HCT116 (cell line): ENCODE measurements around the gene ANKRD6. TPM values are rescaled to one million over a fixed set of nuclear protein-coding genes. Genes with fewer than 3 reads are reported as not detected.

Experiments used
- ATAC-seq: fragments of 200-7000 bp; cut with Tn5 transposase; 2 replicates; pipeline ENCODE4 v1.9.1; 2020; ENCODE audit warnings: mild to moderate bottlenecking, moderate library complexity
- BruUV-seq: library from RNA; stranded (reverse); fragments of 400-500 nt; replicated peaks from 2 replicates; lab custom pipeline; 2021; lab: Mats Ljungman, UMichigan
- CTCF ChIA-PET: fragments of 300-600 bp; sonication (Branson Sonifier 250); formaldehyde crosslinking; loops from one replicate; lab custom pipeline; 2021; ENCODE audit warnings: antibody characterized with exemption; lab: Charles Lee
- POLR2A ChIA-PET: fragments of 300-600, 350-600 bp; sonication (Branson Sonifier 250); formaldehyde crosslinking; loops from one replicate; lab custom pipeline; 2021; ENCODE audit warnings: antibody characterized with exemption; lab: Charles Lee
- RAD21 ChIA-PET, 2 experiments: fragments of 300-600 bp; sonication (Branson Sonifier 250); formaldehyde crosslinking; loops; one replicate each; lab custom pipeline; 2023; ENCODE audit warnings: low total read pairs in 2 of 2; ENCODE audit not compliant: uncharacterized antibody in 2 of 2, unreplicated experiment in 2 of 2, low non-redundant PET in 1 of 2; lab: Charles Lee
- DNase-seq: peaks from one replicate; pipeline ENCODE4 v3.0.0-alpha.2; 2010; ENCODE audit warnings: low read depth, low spot score
- H2AFZ ChIP-seq: fragments of 200-600 bp; shearing (Covaris generic), sonication (generic); 2 replicates; pipeline ENCODE4 v1.6.1; 2017; ENCODE audit warnings: low read depth, mixed run types, mixed read lengths, antibody characterized with exemption, low read length; ENCODE audit not compliant: poor library complexity, severe bottlenecking
- H3K27ac ChIP-seq: 2 replicates; pipeline ENCODE4 v1.5.1; 2012; ENCODE audit warnings: low read depth, low read length
- H3K27me3 ChIP-seq: fragments of 200-600 bp; sonication (generic); 2 replicates; pipeline ENCODE4 v1.6.1; 2016; ENCODE audit warnings: mixed run types, low read length, mixed read lengths; ENCODE audit not compliant: insufficient read depth
- H3K36me3 ChIP-seq, 2 experiments: fragments of 200-500 bp in 1 of 2; fragments of 200-600 bp in 1 of 2; sonication (Bioruptor generic) in 1 of 2; sonication (generic) in 1 of 2; 2 replicates each; pipeline versions ENCODE4 v1.5.1 to v1.6.1; 2014 to 2016; ENCODE audit warnings: low read length in 2 of 2, inconsistent platforms in 1 of 2, mixed read lengths in 1 of 2, mixed run types in 1 of 2; ENCODE audit not compliant: insufficient read depth in 2 of 2, control insufficient read depth in 1 of 2
- H3K4me1 ChIP-seq, 2 experiments: fragments of 200-600 bp in 1 of 2; sonication (generic) in 1 of 2; 2 replicates each; pipeline versions ENCODE4 v1.5.1 to v1.6.1; 2012 to 2017; ENCODE audit warnings: low read length in 2 of 2, inconsistent platforms in 1 of 2, mild to moderate bottlenecking in 1 of 2, mixed read lengths in 1 of 2, mixed run types in 1 of 2, moderate library complexity in 1 of 2; ENCODE audit not compliant: insufficient read depth in 2 of 2, control insufficient read depth in 1 of 2
- H3K4me2 ChIP-seq: fragments of 200-600 bp; sonication (generic); 2 replicates; pipeline ENCODE4 v1.6.1; 2017; ENCODE audit warnings: mixed run types, low read length, mixed read lengths
- H3K4me3 ChIP-seq, 2 experiments: fragments of 200-600 bp in 1 of 2; sonication (generic) in 1 of 2; replicated peaks in 1 of 2; 2 replicates each; pipeline ENCODE4 v1.5.1; 2011 to 2016; ENCODE audit warnings: low read length in 2 of 2, control low read depth in 1 of 2, low read depth in 1 of 2, mild to moderate bottlenecking in 1 of 2, mixed read lengths in 1 of 2, mixed run types in 1 of 2
- H3K79me2 ChIP-seq: fragments of 200-600 bp; sonication (generic); 2 replicates; pipeline ENCODE4 v1.6.1; 2017; ENCODE audit warnings: mild to moderate bottlenecking, mixed run types, low read length, moderate library complexity, mixed read lengths; ENCODE audit not compliant: insufficient read depth
- H3K9ac ChIP-seq: fragments of 200-600 bp; sonication (generic); 2 replicates; pipeline ENCODE4 v1.6.1; 2016; ENCODE audit warnings: low read length, mixed read lengths
- H3K9me2 ChIP-seq: fragments of 200-600 bp; sonication (generic), shearing (Covaris generic); 2 replicates; pipeline ENCODE4 v1.6.1; 2017; ENCODE audit warnings: mixed run types, mild to moderate bottlenecking, moderate library complexity; ENCODE audit not compliant: insufficient read depth
- H3K9me3 ChIP-seq, 2 experiments: fragments of 200-500 bp in 1 of 2; fragments of 200-600 bp in 1 of 2; sonication (Bioruptor generic) in 1 of 2; sonication (generic) in 1 of 2; 2 replicates each; pipeline ENCODE4 v1.6.1; 2014 to 2017; ENCODE audit warnings: low read length in 2 of 2, mixed read lengths in 2 of 2, inconsistent platforms in 1 of 2, low read depth in 1 of 2, mild to moderate bottlenecking in 1 of 2, mixed run types in 1 of 2, moderate library complexity in 1 of 2; ENCODE audit not compliant: control insufficient read depth in 1 of 2, insufficient read depth in 1 of 2
- H4K20me1 ChIP-seq: fragments of 200-600 bp; sonication (generic), shearing (Covaris generic); 2 replicates; pipeline ENCODE4 v1.6.1; 2017; ENCODE audit warnings: mixed run types, mild to moderate bottlenecking, moderate library complexity; ENCODE audit not compliant: insufficient read depth
- CBX3 ChIP-seq: IDR thresholded peaks from 2 replicates; pipeline ENCODE4 v1.6.1; 2012; ENCODE audit warnings: low read depth
- EZH2 ChIP-seq: fragments of 200-600 bp; sonication (generic); IDR thresholded peaks from 2 replicates; pipeline ENCODE4 v1.6.1; 2017; ENCODE audit warnings: antibody characterized with exemption, mixed run types
- FOSL1 ChIP-seq: IDR thresholded peaks from 2 replicates; pipeline ENCODE4 v1.6.1; 2012; ENCODE audit warnings: low read depth
- POLR2A ChIP-seq: IDR thresholded peaks from 2 replicates; pipeline ENCODE4 v1.7.0; 2011; ENCODE audit warnings: borderline replicate concordance; ENCODE audit not compliant: insufficient read depth, insufficient read length; ENCODE audit errors: extremely low read depth
- POLR2AphosphoS5 ChIP-seq: IDR thresholded peaks from 2 replicates; pipeline ENCODE4 v1.6.1; 2011; ENCODE audit warnings: mild to moderate bottlenecking, low read depth, low read length, moderate library complexity
- SIN3A ChIP-seq: IDR thresholded peaks from 2 replicates; pipeline ENCODE4 v1.6.1; 2012; ENCODE audit warnings: low read depth
- SP1 ChIP-seq: IDR thresholded peaks from 2 replicates; pipeline ENCODE4 v1.6.1; 2012; ENCODE audit warnings: low read depth
- SRF ChIP-seq: IDR thresholded peaks from 2 replicates; pipeline ENCODE4 v1.6.1; 2012; ENCODE audit warnings: low read depth
- TCF7L2 ChIP-seq: IDR thresholded peaks from 2 replicates; pipeline ENCODE4 v1.7.0; 2011; ENCODE audit warnings: borderline replicate concordance, inconsistent platforms; ENCODE audit not compliant: insufficient read depth, insufficient read length; ENCODE audit errors: extremely low read depth
- YY1 ChIP-seq: IDR thresholded peaks from 2 replicates; pipeline ENCODE4 v1.6.1; 2011; ENCODE audit warnings: low read length, low read depth, moderate library complexity, mild to moderate bottlenecking; ENCODE audit not compliant: insufficient replicate concordance; ENCODE audit errors: extremely low read depth
- ZFX ChIP-seq: fragments of 450-650 bp; IDR thresholded peaks from 2 replicates; pipeline ENCODE4 v1.6.1; 2017
- ZNF274 ChIP-seq: fragments of 200-500 bp; sonication (Bioruptor generic); IDR thresholded peaks from 2 replicates; pipeline ENCODE4 v1.6.1; 2014; ENCODE audit warnings: mild to moderate bottlenecking, low read depth, low read length, inconsistent platforms
- intact Hi-C: fragments of 100-400 bp; cut with micrococcal nuclease; formaldehyde crosslinking; loops from 2 replicates; pipeline ENCODE4 v1.10.0; 2022
- total RNA-seq: library from RNA; stranded (reverse); gene quantifications from one replicate; pipeline ENCODE4 v1.2.1, GENCODE V29; 2021; ENCODE audit not compliant: unreplicated experiment
- TF ChIP-seq, protein P1 (sequence below): IDR thresholded peaks from 2 replicates; pipeline ENCODE4 v1.6.1; 2011; ENCODE audit warnings: mild to moderate bottlenecking, low read length, moderate library complexity; ENCODE audit not compliant: insufficient replicate concordance; ENCODE audit errors: extremely low read depth
- TF ChIP-seq, protein P2 (sequence below), 3 experiments: fragments of 200-600 bp in 1 of 3; sonication (generic) in 1 of 3; IDR thresholded peaks in 2 of 3; conservative IDR thresholded peaks in 1 of 3; 2 replicates each; pipeline ENCODE4 v1.5.1; 2012 to 2017; ENCODE audit warnings: low read depth in 2 of 3, low read length in 2 of 3, antibody characterized with exemption in 1 of 3, borderline replicate concordance in 1 of 3, control low read depth in 1 of 3, mild to moderate bottlenecking in 1 of 3, mixed read lengths in 1 of 3, mixed run types in 1 of 3, moderate library complexity in 1 of 3; ENCODE audit not compliant: insufficient read depth in 1 of 3
- TF ChIP-seq, protein P3 (sequence below): IDR thresholded peaks from 2 replicates; pipeline ENCODE4 v1.6.1; 2012
- TF ChIP-seq, protein P4 (sequence below): IDR thresholded peaks from 2 replicates; pipeline ENCODE4 v1.6.1; 2012

Gene ANKRD6
- total RNA-seq, 1 experiment from 2014 or later: 9.9 TPM

DNA sequence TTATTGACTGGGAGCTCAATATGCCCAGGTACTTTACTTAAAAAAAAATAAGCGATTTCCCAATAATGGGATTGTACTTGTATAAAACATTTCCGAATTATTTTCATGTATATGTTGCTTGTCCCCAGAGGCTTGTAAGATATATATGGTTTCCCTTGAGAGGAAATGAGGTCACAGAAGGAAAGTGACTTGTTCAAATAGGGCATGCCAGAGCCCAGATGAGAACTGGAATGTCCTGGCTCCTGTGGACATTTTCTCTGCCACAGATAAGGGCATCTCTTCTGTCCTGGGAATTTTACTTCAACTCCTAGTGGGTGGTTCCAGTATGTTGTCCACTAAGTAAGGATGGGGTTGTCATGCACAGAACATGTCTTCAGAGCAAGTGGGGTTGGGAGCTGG lies 142.6 kb downstream of the ANKRD6 start:
- Histone ChIP-seq H3K27ac (no peak overlapping the region), H3K9ac (no peak overlapping the region), H3K9me2 (no peaks in the 10 kb centered on the region), H3K4me3 (no peak overlapping the region), H3K36me3 (no peaks in the 10 kb centered on the region), H3K27me3 (no peaks in the 10 kb centered on the region), H3K9me3 (no peaks in the 10 kb centered on the region), H2AFZ (no peak overlapping the region), H3K79me2 (no peaks in the 10 kb centered on the region), H4K20me1 (no peaks in the 10 kb centered on the region), H3K4me1 (no peaks in the 10 kb centered on the region; a peak in 1 of 4 replicates), H3K4me2 (no peak overlapping the region)
- ChIA-PET CTCF (no interaction called here), POLR2A (no interaction called here), RAD21 (no interaction called here)
- TF ChIP-seq ZFX: no peak
- intact Hi-C loops: no loop called here
- DNase-seq (no peak), ATAC-seq (no peak)
- BruUV-seq: no TSS peak

DNA sequence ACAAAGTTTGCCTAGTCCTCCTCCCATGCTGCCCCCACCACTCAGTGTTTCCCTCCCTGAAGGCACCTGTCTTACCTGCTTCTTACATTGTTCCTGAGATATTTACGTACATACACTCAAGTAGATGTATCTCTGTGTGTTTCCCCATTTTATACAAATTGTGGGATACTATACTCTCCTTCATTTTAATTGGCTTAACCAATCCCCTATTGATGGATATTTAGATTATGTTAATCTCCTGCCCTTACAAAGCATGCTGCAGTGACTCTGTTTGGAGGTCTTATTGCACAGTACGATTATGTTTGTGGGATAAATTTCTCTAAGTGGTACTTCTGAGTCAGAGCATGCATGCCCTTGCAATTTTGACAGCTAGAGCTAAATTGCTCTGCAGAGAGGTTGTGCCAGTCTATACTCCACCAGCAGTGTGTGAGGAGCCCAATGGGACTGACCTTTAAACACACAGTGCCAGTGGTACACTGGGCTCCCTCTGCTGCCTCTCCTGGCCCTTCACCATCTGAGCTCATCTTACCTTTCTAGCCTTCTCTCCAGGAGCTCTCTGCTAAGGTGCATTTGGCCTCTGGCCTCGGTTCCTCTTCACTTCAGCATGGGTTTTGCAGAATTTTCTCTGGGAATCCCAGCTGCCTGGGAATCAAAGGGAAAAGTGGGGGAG lies 148.2 kb downstream of the ANKRD6 start:
- Histone ChIP-seq H3K4me1 (no peaks in the 10 kb centered on the region), H3K9ac (no peak overlapping the region), H3K4me2 (no peak overlapping the region), H3K27ac (no peak overlapping the region), H3K36me3 (no peaks in the 10 kb centered on the region), H3K4me3 (no peak overlapping the region), H4K20me1 (no peaks in the 10 kb centered on the region), H3K9me3 (no peaks in the 10 kb centered on the region), H3K79me2 (no peaks in the 10 kb centered on the region), H3K27me3 (no peaks in the 10 kb centered on the region), H2AFZ (no peak overlapping the region), H3K9me2 (no peaks in the 10 kb centered on the region)
- no TSS peak for BruUV-seq
- DNase-seq (no peak), ATAC-seq (no peak)
- TF ChIP-seq ZFX: no peak
- TF ChIP-seq, protein P1, sequence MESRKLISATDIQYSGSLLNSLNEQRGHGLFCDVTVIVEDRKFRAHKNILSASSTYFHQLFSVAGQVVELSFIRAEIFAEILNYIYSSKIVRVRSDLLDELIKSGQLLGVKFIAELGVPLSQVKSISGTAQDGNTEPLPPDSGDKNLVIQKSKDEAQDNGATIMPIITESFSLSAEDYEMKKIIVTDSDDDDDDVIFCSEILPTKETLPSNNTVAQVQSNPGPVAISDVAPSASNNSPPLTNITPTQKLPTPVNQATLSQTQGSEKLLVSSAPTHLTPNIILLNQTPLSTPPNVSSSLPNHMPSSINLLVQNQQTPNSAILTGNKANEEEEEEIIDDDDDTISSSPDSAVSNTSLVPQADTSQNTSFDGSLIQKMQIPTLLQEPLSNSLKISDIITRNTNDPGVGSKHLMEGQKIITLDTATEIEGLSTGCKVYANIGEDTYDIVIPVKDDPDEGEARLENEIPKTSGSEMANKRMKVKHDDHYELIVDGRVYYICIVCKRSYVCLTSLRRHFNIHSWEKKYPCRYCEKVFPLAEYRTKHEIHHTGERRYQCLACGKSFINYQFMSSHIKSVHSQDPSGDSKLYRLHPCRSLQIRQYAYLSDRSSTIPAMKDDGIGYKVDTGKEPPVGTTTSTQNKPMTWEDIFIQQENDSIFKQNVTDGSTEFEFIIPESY: no peak
- TF ChIP-seq EZH2: no peak
- no peak for TF ChIP-seq POLR2AphosphoS5
- no peak for TF ChIP-seq SIN3A
- no peak for TF ChIP-seq POLR2A
- TF ChIP-seq CBX3: no peak
- no peak for TF ChIP-seq SRF
- TF ChIP-seq, protein P2, sequence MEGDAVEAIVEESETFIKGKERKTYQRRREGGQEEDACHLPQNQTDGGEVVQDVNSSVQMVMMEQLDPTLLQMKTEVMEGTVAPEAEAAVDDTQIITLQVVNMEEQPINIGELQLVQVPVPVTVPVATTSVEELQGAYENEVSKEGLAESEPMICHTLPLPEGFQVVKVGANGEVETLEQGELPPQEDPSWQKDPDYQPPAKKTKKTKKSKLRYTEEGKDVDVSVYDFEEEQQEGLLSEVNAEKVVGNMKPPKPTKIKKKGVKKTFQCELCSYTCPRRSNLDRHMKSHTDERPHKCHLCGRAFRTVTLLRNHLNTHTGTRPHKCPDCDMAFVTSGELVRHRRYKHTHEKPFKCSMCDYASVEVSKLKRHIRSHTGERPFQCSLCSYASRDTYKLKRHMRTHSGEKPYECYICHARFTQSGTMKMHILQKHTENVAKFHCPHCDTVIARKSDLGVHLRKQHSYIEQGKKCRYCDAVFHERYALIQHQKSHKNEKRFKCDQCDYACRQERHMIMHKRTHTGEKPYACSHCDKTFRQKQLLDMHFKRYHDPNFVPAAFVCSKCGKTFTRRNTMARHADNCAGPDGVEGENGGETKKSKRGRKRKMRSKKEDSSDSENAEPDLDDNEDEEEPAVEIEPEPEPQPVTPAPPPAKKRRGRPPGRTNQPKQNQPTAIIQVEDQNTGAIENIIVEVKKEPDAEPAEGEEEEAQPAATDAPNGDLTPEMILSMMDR (IDR thresholded peaks at IDR 0.05 in 2 of 3, conservative IDR thresholded peaks at IDR 0.05 in 1 of 3; ENCODE audit: borderline replicate concordance in 1 of 3, insufficient read depth in 1 of 3, low read depth in 2 of 3, low read length in 2 of 3): no peak
- TF ChIP-seq YY1: no peak
- no peak for TF ChIP-seq TCF7L2
- TF ChIP-seq, protein P3, sequence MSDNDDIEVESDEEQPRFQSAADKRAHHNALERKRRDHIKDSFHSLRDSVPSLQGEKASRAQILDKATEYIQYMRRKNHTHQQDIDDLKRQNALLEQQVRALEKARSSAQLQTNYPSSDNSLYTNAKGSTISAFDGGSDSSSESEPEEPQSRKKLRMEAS: no peak
- no peak for TF ChIP-seq FOSL1
- TF ChIP-seq ZNF274: no peak
- TF ChIP-seq SP1: no peak
- TF ChIP-seq, protein P4, sequence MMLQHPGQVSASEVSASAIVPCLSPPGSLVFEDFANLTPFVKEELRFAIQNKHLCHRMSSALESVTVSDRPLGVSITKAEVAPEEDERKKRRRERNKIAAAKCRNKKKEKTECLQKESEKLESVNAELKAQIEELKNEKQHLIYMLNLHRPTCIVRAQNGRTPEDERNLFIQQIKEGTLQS: no peak
- ChIA-PET RAD21 (no interaction called here), CTCF (no interaction called here), POLR2A (no interaction called here)
- intact Hi-C loops: no loop called here
